Smooth muscle cell of the umbilical artery (primary cell): ENCODE data around the gene CCDC183. TPM values are rescaled to one million over a fixed set of nuclear protein-coding genes. Genes with fewer than 3 reads are reported as not detected.

ENCODE experiments used
- total RNA-seq: library from RNA; depleted of rRNA; stranded (reverse); fragments of >200 nt; gene quantifications from 2 replicates; pipeline ENCODE4 v1.2.3, GENCODE V29; 2014

The CCDC183 gene
- 0.30 and 0.32 TPM in 2 replicates for total RNA-seq

DNA sequence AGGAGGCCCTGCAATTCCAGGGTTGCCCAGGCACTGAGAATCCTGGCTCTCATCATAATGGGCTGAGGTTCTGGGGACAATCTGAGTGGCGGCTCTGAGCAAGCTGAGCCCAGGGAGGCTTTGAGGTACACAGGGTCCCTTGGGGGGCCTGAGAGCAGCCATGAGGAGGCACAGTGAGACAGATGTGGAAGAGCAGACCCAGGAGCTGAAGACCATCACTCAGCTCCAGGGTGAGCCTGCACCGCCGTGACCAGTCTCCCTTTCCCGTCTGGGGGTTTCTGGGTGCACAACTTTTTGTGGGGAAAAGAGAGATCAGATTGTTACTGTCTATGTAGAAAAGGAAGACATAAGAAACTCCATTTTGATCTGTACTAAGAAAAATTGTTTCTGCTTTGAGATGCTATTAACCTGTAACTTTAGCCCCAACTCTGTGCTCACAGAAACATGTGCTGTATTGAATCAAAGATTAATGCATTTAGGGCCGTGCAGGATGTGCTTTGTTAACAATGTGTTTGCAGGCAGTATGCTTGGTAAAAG, at the start of gene CCDC183:
TSS of gene CCDC183 (plus strand) at position 101 of the 537 bp plus-strand sequence. CDS start at position 161, 60 bp downstream.

DNA sequence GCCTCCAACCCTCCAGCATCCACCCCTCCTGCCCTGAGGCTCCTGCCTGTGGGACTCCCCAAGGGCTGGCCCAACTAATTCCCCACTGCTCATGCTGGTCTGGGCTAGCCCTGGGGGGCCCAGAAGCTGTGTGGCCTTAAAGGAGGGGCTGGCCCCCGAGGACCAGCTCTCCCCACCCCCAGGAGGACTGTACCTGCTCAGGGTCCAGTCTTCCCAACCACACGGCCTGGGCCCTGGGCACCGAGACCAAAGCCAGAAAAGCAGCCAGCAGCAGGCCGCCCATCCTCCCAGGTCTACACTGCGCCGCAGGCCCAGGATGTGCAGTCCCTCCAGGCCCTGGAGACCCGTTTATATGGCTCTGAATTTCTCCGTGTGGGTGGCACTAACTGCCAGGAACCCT, 47.9 kb upstream of the CCDC183 start, which contains the start of gene LCN6:
TSS of gene LCN6 (minus strand) at position 325 of the 400 bp plus-strand sequence. CDS start at position 283, 42 bp downstream.

DNA sequence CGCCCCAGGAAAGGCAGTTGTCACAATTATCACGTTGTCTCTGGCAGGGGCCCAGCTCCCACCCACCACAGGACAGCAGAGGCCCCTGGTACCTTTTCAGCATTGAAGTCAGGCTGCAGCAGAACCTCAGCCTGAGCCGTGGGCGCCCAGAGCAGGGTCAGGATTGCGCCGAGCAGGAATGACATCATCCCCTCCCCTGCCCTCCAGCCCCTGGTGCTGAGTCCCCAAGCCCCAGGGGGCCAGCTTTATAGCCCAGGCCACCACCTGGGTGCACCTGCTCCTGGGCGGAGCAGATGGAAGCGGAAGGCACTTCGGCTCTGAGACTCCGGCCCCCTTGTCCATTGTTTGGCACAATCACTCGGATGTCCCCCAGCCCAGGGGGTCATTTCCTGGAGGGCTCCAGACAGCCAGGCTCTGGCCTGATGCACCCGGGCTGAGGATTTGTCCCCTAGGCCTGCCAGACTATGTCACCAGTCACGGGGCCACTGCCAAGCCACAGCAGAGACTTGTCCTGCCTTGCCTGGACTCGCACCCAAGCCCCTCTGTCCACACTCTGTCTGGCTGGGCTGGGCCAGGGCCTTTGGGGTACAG, 31.7 kb upstream of the CCDC183 start, which contains the start of gene LCN15:
TSS of gene LCN15 (minus strand) at position 218 of the 591 bp plus-strand sequence. CDS start at position 188, 30 bp downstream.

DNA sequence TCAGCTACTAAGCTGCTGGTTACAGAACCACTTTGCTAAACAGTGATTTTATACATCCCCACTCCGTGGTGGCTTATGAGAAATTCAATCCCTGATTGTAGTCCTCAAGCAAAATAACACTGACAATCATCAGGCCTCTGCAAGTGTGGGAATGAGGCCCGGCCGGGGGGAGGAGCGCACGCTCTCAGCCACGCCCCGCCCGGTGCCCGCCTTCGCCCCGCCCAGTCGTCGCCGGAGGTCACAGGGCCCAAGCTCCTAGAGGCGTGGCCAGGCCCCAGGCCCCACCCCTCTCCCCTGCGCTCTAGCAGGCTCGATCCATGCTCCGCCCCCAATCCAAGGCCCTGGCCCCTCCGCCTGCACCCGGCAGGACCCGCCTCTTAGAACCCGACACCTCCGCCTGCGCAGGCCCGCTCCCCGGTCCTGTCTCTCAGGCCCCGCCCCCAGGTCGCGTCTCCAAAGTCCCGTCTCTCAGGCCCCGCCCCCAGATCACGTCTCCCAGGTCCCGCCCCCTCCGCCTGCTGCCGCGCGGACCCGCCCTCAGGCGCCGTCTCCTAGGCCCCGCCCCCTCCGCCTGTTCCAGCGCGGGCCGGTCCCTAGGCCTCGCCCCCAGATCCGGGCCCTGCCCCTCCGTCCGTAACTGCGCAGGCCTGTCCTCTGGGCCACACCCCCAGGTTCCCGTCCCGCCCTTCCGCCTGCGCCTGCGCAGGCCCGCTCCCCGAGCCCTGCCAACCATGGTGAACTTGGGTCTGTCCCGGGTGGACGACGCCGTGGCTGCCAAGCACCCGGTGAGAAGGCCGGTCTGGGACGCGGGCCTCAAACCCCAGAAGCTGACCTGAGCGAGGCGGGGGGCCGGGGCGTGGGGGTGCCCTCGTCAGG, 5.3 kb upstream of the CCDC183 start, which contains the start of gene TMEM141:
TSS of gene TMEM141 (plus strand) at position 705 of the 876 bp plus-strand sequence. CDS start at position 732, 27 bp downstream.

DNA sequence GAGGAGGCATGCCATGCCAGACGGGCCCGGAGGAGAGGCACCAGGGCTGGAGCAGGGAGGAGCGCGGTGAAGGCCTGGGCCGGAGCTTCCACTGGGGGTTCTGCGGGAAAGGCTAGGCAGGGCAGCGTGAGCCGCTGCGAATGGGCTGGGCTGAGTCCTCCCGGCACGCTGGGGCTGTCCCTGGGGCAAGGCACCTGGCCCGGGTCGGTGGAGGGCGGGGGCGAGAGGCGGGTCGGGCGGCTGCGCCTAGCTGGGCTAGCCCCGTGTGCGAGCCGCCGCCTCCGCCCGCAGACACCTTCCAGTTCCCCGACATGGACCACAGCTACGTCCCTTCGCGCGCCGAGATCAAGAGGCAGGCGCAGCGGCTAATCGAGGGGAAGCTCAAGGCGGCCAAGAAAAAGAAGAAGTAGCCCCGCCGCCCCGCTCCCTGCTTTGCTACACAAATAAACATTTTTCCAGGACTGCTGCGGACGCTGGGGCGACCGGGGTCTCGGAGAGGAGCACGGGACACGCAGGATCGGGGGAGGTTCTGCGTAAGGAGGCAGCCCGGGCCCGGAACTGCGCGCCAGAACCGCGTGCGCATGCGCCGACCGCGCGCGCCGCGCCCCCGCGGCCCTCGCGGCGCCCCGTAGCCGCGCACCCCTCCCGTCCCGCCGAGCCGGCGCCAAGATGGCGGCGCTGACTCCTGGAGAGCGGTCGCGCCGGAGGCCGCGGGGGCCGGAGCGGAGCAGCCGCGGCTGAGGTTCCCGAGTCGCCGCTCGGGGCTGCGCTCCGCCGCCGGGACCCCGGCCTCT, 11.3 kb downstream of the CCDC183 start, which contains the start of gene RABL6:
TSS of gene RABL6 (plus strand) at position 668 of the 794 bp plus-strand sequence. CDS start 249 bp downstream, outside the sequence.

DNA sequence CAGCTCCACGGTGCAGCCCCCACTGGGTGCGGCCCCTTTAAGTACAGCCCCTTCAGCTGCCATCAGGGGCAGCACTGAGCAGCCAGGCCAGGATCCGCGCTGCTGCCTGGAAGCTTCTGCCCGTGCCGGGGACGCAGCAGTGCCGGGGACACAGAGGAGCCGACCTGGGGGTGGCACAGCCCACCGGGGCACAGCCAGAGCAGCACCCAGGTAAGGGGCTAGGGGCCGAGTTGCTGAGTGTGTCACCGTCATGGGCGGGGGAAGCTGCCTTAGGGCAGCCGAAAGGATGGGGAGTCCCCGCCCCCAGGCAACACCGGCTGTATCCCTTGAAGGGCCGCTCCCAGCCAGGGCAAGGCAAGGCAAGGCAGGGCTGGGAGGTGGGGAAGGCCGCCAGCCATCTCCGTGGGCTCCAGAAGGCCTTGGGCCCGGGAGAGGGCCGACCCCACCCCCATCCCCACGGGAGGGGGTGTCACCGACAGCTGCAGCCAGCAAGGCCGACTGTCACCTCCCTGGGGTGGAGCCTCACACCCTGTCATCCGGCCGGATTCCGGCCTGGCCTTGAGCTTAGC, 46.3 kb downstream of the CCDC183 start, which contains the start of gene AJM1:
TSS of gene AJM1 (plus strand) at position 99 of the 569 bp plus-strand sequence. CDS start 1,937 bp downstream, outside the sequence.

DNA sequence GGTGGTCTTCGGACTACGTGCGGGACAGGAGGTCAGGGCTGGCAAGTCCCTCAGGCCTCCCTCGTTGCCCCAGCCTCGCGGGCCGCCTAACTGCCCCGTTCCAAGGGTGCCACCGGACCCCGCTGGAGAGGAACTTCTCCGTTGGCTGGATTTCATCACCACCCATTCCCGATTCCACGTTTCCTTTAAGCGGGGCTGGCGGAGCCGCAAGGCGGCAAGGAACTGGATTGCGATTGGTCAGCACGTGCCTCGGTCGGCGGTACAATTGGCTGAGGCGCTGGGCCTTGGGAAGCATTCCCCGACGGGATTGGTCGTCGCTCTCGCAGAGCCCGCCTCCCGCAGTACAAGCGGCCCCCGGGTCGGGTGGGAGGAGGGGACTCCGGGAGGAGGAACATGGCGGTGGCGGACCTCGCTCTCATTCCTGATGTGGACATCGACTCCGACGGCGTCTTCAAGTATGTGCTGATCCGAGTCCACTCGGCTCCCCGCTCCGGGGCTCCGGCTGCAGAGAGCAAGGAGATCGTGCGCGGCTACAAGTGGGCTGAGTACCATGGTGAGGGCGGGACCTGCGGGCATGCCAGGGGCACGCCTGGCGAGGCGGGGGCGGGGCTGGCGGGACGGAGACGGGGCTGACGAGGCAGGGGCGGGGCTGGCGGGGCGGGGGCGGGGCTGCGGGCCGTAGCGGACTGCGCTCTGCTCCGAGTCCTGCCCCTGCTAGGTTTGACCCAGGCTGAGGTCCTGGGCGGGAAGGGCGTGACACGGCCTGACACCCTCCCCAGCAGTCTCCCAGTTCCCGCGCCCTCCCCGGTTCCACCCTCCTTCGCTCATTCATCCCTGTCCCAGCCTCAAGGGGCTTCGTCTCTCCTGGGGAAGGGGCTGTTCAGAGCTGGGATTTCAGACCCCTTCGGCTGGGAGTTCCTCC, 53.2 kb downstream of the CCDC183 start, which contains the start of gene PHPT1:
TSS of gene PHPT1 (plus strand) at position 372 of the 922 bp plus-strand sequence. CDS start at position 394, 22 bp downstream.

DNA sequence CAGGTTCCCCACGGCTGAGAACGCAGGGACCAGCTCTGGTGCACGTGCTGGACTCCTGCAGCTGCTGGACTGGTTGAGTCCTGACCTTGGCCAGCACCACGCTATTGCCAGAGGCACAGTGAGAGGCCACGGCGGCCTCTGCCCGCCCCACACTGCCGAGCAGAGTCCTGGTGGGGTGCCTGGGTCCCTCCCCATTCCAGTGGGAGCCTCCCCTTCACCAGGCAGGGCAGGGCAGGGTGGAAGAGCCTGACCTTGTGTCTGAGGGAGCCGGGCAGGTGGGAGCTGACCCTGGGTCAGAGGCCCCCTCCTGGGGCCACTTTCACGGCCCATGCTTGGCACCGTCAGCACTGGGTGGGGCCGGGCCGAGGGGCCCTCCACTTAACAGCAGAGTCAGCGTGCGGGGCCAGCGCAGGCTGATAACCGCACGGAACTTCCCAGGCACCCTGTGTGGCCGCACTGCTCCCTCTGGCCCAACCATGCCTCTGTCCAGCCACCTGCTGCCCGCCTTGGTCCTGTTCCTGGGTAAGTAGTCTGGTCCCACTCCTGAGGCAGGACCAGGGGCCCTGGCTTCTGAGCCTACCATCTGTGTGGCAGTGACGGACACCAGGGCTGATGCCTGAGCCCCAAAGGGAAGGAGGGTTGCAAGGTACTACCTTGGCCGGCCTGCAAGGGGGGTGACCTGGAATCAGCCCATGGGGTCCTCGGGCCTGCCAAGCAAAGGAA, 56.0 kb downstream of the CCDC183 start, which contains the start of gene MAMDC4:
TSS of gene MAMDC4 (plus strand) at position 406 of the 723 bp plus-strand sequence. CDS start at position 477, 71 bp downstream.

Other genes with a start within 250 kb of the CCDC183 start
- gene EGFL7, start 133.4 kb upstream of the CCDC183 start, total RNA-seq: 22.7 and 33.6 TPM in 2 replicates
- 33.3 and 36.0 TPM in 2 replicates for gene AGPAT2, start 108.9 kb upstream of the CCDC183 start, total RNA-seq
- 0.30 and 0.51 TPM in 2 replicates for gene DIPK1B, start 83.8 kb upstream of the CCDC183 start, total RNA-seq
- gene LCN10, start 53.4 kb upstream of the CCDC183 start, total RNA-seq: not detected in 2 replicates
- gene LCN6, start 47.8 kb upstream of the CCDC183 start, total RNA-seq: not detected in 2 replicates
- gene LCN8, start 38.1 kb upstream of the CCDC183 start, total RNA-seq: not detected in 2 replicates
- not detected in 2 replicates for gene LCN15, start 31.8 kb upstream of the CCDC183 start, total RNA-seq
- 39.2 and 72.2 TPM in 2 replicates for gene TMEM141, start 5.0 kb upstream of the CCDC183 start, total RNA-seq
- 46.3 and 70.5 TPM in 2 replicates for gene RABL6, start 11.6 kb downstream of the CCDC183 start, total RNA-seq
- 2.1 and 2.4 TPM in 2 replicates for gene AJM1, start 46.1 kb downstream of the CCDC183 start, total RNA-seq
- 65.8 and 98.9 TPM in 2 replicates for gene PHPT1, start 53.1 kb downstream of the CCDC183 start, total RNA-seq
- gene MAMDC4, start 56.0 kb downstream of the CCDC183 start, total RNA-seq: 2.7 and 4.0 TPM in 2 replicates
- gene EDF1, start 70.0 kb downstream of the CCDC183 start, total RNA-seq: 209 and 275 TPM in 2 replicates
- gene TRAF2, start 90.2 kb downstream of the CCDC183 start, total RNA-seq: 5.6 and 16.0 TPM in 2 replicates
- 142 and 159 TPM in 2 replicates for gene FBXW5, start 148.4 kb downstream of the CCDC183 start, total RNA-seq
- 0.59 TPM in 1 of 2 replicates, not detected in the other for gene C8G, start 148.9 kb downstream of the CCDC183 start, total RNA-seq
- 0.30 and 0.51 TPM in 2 replicates for gene LCN12, start 155.9 kb downstream of the CCDC183 start, total RNA-seq
- gene PTGDS, start 181.2 kb downstream of the CCDC183 start, total RNA-seq: 8.3 and 21.4 TPM in 2 replicates
- 0.88 and 1.5 TPM in 2 replicates for gene LCNL1, start 186.7 kb downstream of the CCDC183 start, total RNA-seq
- 13.5 and 17.8 TPM in 2 replicates for gene PAXX, start 196.1 kb downstream of the CCDC183 start, total RNA-seq
- 2.5 and 3.3 TPM in 2 replicates for gene CLIC3, start 200.2 kb downstream of the CCDC183 start, total RNA-seq
- 46.0 and 68.3 TPM in 2 replicates for gene ABCA2, start 231.9 kb downstream of the CCDC183 start, total RNA-seq
- under 0.01 TPM in 1 of 2 replicates, not detected in the other for gene FUT7, start 235.8 kb downstream of the CCDC183 start, total RNA-seq
- gene NPDC1, start 249.8 kb downstream of the CCDC183 start, total RNA-seq: 27.3 and 49.4 TPM in 2 replicates